HTR-8/SVneo (cell line): ENCODE measurements around the gene ADGRG1.
"Not testable (repeated sequence)": the region's sequence is repeated elsewhere in the genome, so short reads cannot be mapped to it uniquely, and the experiment has no call there.

Experiments used
- DNase-seq: peaks from one replicate; pipeline ENCODE4 v3.0.0; 2011; ENCODE audit warnings: low spot score, mixed read lengths; ENCODE audit not compliant: insufficient read length
- FAIRE-seq: peaks from 2 replicates; lab custom pipeline; 2011; peaks lifted over from hg19 to GRCh38; lab: Jason Lieb, UNC

ADGRG1 gene

GRCh38 chr16:57628008-57628781 lies at the start of gene ADGRG1:
TSS of gene ADGRG1 (plus strand) at chr16:57628630. CDS start at chr16:57650288, 21,658 bp downstream.
- FAIRE-seq (peak; percentile 97), DNase-seq (peak; percentile 93)

- DNase-seq: no peak
- no peak for FAIRE-seq
Observed at GRCh38 chr16:57579361-57579665, 49.1 kb upstream of the ADGRG1 start.

- no peak for FAIRE-seq
- no peak for DNase-seq
Observed at GRCh38 chr16:57585051-57585687, 43.3 kb upstream of the ADGRG1 start.

- no peak for FAIRE-seq
- no peak for DNase-seq
Observed at GRCh38 chr16:57588831-57589230, 39.6 kb upstream of the ADGRG1 start.

- DNase-seq: no peak
- FAIRE-seq: no peak
Observed at GRCh38 chr16:57589374-57589773, 39.1 kb upstream of the ADGRG1 start.

- DNase-seq: peak; percentile 37
- FAIRE-seq: peak; percentile 69
Observed at GRCh38 chr16:57590654-57591085, 37.8 kb upstream of the ADGRG1 start.

GRCh38 chr16:57591086-57591869 lies 37.2 kb upstream of the ADGRG1 start:
- peak; percentile 81 for DNase-seq
- FAIRE-seq: peak; percentile 79

- FAIRE-seq: peak; percentile 9
- no peak for DNase-seq
Observed at GRCh38 chr16:57591870-57592485, 36.5 kb upstream of the ADGRG1 start.

GRCh38 chr16:57592591-57593003 lies 35.8 kb upstream of the ADGRG1 start:
- DNase-seq (no peak), FAIRE-seq (no peak)

- no peak for FAIRE-seq
- DNase-seq: no peak
Observed at GRCh38 chr16:57593021-57593420, 35.4 kb upstream of the ADGRG1 start.

- FAIRE-seq (no peak), DNase-seq (no peak)
Observed at GRCh38 chr16:57593990-57594389, 34.4 kb upstream of the ADGRG1 start.

GRCh38 chr16:57594531-57595031 lies 33.8 kb upstream of the ADGRG1 start:
- FAIRE-seq (no peak), DNase-seq (no peak)

GRCh38 chr16:57596234-57596633 lies 32.2 kb upstream of the ADGRG1 start:
- FAIRE-seq, DNase-seq: not testable (repeated sequence)

- no peak for DNase-seq
- no peak for FAIRE-seq
Observed at GRCh38 chr16:57598437-57598836, 30.0 kb upstream of the ADGRG1 start.

GRCh38 chr16:57600048-57600835 lies 28.2 kb upstream of the ADGRG1 start:
- FAIRE-seq (peak; percentile 87), DNase-seq (peak; percentile 65)

- FAIRE-seq (no peak), DNase-seq (no peak)
Observed at GRCh38 chr16:57600952-57601580, 27.4 kb upstream of the ADGRG1 start.

GRCh38 chr16:57601801-57602478 lies 26.5 kb upstream of the ADGRG1 start:
- FAIRE-seq (no peak), DNase-seq (no peak)
